T-helper 2 cell (primary cell): Measurements from ENCODE around the gene LRRC42.

Experiments used
- DNase-seq, 5 experiments: peaks; one replicate each; pipeline versions ENCODE4 v3.0.0 to v3.0.0-alpha.2; 2012 to 2022

The LRRC42 gene

GRCh38 chr1:54007613-54008012 is 61.5 kb downstream of the LRRC42 start:
- no peak for DNase-seq

- no peak for DNase-seq
Observed at GRCh38 chr1:54008876-54009275, 62.7 kb downstream of the LRRC42 start.

- DNase-seq, result no peak
Observed at GRCh38 chr1:54009406-54009805, 63.3 kb downstream of the LRRC42 start.

- DNase-seq, result no peak
Observed at GRCh38 chr1:54010415-54011117, 64.4 kb downstream of the LRRC42 start.

- DNase-seq, result no peak
Observed at GRCh38 chr1:54011316-54012007, 65.3 kb downstream of the LRRC42 start.

- no peak for DNase-seq
Observed at GRCh38 chr1:54012008-54012325, 65.8 kb downstream of the LRRC42 start.

GRCh38 chr1:54012863-54013262 is 66.7 kb downstream of the LRRC42 start:
- DNase-seq, result no peak

GRCh38 chr1:54013393-54014008 is 67.4 kb downstream of the LRRC42 start:
- no peak for DNase-seq

GRCh38 chr1:54014009-54014629 is 68.0 kb downstream of the LRRC42 start:
- no peak for DNase-seq

- DNase-seq, result no peak
Observed at GRCh38 chr1:54016343-54017282, 70.5 kb downstream of the LRRC42 start.
